Epithelial cell of proximal tubule (primary cell): ENCODE measurements around the gene ROS1. TPM values are rescaled to one million over a fixed set of nuclear protein-coding genes. Genes with fewer than 3 reads are reported as not detected.

Source experiments
- DNase-seq: peaks from one replicate; pipeline ENCODE4 v3.0.0-alpha.2; 2011; ENCODE audit warnings: low read depth
- H3K4me3 ChIP-seq: 2 replicates; pipeline ENCODE4 v1.5.1; 2011; ENCODE audit warnings: low read depth, mild to moderate bottlenecking, low read length
- CTCF ChIP-seq: conservative IDR thresholded peaks from 2 replicates; pipeline ENCODE4 v1.5.1; 2012; ENCODE audit warnings: low read depth, mild to moderate bottlenecking, low read length
- total RNA-seq: library from RNA; depleted of rRNA; stranded (reverse); fragments of >200 nt; gene quantifications from 2 replicates; pipeline ENCODE4 v1.2.3, GENCODE V29; 2015

Gene ROS1
- total RNA-seq, 1 donor from 2014 or later = not detected

- no peak for TF ChIP-seq CTCF
- no peak for DNase-seq
- no peak overlapping the region for H3K4me3 ChIP-seq
Measured at GRCh38 chr6:117397536-117398227, 28.1 kb downstream of the ROS1 start.

GRCh38 chr6:117396228-117396627 lies 29.5 kb downstream of the ROS1 start:
- DNase-seq = no peak
- TF ChIP-seq CTCF = no peak
- no peak overlapping the region for H3K4me3 ChIP-seq

GRCh38 chr6:117395164-117395563 lies 30.6 kb downstream of the ROS1 start:
- DNase-seq = no peak
- no peak overlapping the region for H3K4me3 ChIP-seq
- TF ChIP-seq CTCF = no peak

- no peak for DNase-seq
- no peak overlapping the region for H3K4me3 ChIP-seq
- TF ChIP-seq CTCF = no peak
Measured at GRCh38 chr6:117393045-117393444, 32.7 kb downstream of the ROS1 start.

GRCh38 chr6:117391874-117392583 lies 33.7 kb downstream of the ROS1 start:
- no peak overlapping the region for H3K4me3 ChIP-seq
- no peak for DNase-seq
- no peak for TF ChIP-seq CTCF

- H3K4me3 ChIP-seq = no peak overlapping the region
- no peak for TF ChIP-seq CTCF
- DNase-seq = peak; percentile 39
Measured at GRCh38 chr6:117389227-117390057, 36.3 kb downstream of the ROS1 start.
